IPS-NIHi7 (cell line): ENCODE data around the gene SUGCT.
"Not testable (repeated sequence)": the region's sequence is repeated elsewhere in the genome, so short reads cannot be mapped to it uniquely, and the experiment has no call there.

Source experiments
- DNase-seq: peaks from one replicate; pipeline ENCODE4 v3.0.0; 2012; ENCODE audit warnings: mixed read lengths; ENCODE audit errors: extremely low spot score

Gene SUGCT

DNA sequence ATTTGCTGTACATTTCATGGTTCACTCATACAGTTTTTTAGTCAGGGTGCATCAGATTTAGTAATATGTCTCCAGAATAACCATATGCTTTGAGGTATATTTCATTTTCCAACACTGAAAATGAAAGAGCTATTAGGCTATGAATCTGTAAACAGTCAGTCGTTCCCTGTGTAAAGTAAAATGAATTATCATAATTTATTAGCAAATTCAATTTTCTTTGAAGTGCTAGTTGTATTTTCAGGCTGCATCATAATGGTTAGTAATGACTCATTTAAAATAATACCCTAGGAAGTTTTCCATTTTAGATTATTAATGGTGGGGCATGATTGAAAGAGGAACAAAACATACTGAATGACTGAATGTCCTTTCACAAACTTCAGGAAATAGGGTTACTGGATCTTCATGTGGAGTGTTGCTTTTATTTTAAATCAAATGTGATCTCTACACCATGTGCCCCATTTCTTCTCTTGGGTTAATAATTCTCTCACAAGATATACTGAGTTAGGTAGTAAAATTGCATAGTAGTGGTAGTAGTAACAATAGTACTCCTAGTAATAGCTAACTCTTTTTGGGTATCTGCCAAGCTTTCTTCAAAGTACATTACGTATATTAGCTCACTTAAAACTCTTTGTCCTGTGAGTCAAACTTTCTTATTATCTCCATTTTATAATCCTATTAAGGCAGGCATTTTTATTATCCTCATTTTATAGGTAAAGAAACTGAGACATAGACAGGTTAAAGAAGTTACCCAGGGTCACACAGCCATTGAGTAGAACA, 476.5 kb downstream of the SUGCT start:
- no peak for DNase-seq

DNA sequence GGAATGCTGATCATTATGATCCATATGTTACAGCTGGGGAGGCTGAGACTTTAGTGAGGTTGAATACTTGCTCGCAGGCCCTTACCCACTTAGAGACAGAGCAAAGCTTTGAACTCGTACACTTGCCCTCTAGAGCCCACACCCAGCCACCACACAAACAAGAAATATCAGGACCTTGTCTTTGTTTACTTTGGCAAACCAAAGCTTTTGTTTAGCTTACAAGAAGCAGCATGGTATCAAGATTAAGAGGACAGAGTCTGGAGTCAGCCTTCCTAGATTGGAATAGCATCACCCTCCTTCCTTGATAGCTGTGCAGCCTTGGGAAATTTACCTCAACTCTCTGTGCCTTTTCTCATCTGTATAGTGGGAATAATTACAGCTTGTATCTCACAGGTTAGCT, 477.5 kb downstream of the SUGCT start:
- DNase-seq: no peak

GRCh38 chr7:40619647-40620046, 484.8 kb downstream of the SUGCT start:
- no peak for DNase-seq

GRCh38 chr7:40621592-40621998, 486.8 kb downstream of the SUGCT start:
- no peak for DNase-seq

GRCh38 chr7:40622941-40623501, 488.2 kb downstream of the SUGCT start:
- no peak for DNase-seq

GRCh38 chr7:40623863-40624262, 489.1 kb downstream of the SUGCT start:
- no peak for DNase-seq

DNA sequence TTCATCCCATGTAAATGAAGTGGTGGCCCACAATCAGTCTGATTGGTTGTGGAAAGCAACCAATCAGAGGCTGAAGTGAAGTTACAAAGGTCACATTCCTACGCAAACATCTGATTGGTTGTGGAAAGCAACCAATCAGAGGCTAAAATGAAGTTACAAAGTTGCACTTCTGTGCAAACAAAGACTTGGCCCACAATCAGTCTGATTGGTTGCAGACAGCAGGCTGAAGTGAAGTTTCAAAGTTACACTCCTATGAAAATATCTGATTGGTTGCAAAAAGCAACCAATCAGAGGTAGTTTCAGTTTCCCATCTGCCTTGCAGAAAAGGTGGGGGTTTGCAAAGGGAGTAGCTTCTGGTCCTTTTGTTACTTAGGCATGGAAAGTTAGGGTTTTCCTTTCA, 492.6 kb downstream of the SUGCT start:
- DNase-seq: not testable (repeated sequence)

DNA sequence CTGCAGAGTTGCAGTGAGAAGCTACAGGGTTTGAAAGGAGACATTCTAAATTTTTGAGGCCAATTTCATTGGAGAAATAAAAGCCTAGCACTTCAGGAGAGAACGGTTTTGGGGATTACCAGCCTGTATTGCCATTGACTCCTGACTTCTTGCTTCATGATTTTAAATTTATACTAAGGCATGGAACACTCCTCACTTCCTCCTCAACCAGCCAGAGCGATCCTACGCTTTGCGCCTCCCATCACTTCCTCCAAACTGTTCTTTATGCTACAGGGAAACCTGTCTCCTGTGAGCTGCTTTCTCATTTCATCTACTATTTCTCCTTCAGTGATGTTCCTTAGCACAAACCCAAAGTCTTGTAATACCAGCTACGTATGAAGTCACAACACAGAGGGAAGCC, 495.1 kb downstream of the SUGCT start:
- no peak for DNase-seq

- no peak for DNase-seq
Measured at GRCh38 chr7:40634118-40634517, 499.3 kb downstream of the SUGCT start.

GRCh38 chr7:40638545-40639320, 503.9 kb downstream of the SUGCT start:
- no peak for DNase-seq

- DNase-seq: no peak
Measured at GRCh38 chr7:40640566-40640965, 505.8 kb downstream of the SUGCT start.

DNA sequence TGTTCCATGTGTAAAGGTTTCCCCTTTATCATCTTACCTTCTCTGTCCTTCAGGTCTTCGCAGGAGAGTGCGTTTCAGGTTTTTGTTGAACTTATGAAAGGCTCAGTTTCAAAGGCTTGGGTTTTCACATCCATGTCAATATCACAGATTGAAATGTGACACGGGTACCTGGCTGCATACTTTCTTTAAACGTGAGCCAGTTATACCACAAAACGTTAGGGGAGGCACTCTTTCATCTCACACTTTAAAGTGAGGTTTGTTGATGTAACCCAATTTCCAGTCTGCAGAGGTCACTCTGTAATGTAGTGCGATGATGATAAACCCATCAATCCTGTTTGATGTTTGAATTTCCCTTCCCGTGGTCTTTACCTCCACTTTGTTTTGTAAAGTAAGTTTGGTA, 506.9 kb downstream of the SUGCT start:
- DNase-seq: no peak

- DNase-seq: peak; percentile 12
Measured at GRCh38 chr7:40643664-40644063, 508.9 kb downstream of the SUGCT start.

- DNase-seq: no peak
Measured at GRCh38 chr7:40644454-40645188, 509.8 kb downstream of the SUGCT start.

DNA sequence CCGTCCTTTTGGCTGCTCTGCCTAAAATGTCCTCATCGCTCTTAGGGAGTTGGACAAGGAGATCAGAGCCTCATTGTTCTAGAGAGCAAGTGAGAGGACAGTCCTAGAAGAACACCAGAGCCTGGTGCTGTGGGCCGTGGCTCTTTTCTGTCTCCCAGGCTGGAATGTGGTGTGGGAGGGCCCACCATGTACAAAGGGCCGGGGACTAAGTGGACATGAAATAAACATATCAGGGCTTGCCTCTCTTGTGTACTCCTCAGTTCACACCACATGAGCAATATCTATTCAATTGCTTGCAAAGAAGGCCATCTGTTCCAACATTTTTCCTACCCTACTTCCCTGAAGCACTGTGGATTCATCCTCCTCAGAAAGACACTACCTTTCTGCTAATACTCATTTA, 510.4 kb downstream of the SUGCT start:
- DNase-seq: no peak

GRCh38 chr7:40646717-40647116, 511.9 kb downstream of the SUGCT start:
- no peak for DNase-seq

- DNase-seq: no peak
Measured at GRCh38 chr7:40647719-40648118, 512.9 kb downstream of the SUGCT start.

DNA sequence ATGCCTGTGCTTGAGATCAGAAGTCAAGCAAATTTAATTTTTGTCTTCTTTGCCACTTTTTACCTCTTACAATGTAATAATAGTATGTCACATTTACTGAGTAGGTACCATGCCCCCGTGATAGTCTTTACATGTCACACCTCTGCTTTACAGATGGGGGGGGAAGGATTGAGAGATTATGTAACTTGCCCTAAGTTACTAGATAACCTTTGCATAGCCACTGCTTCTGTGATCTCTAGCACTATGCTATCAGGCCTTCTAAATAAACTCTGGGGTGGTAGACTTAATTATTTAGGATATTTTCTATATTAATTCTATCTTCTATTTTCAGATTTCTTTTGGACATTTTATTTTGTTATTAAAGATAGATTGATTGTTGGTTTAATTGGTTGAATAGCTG, 514.4 kb downstream of the SUGCT start:
- no peak for DNase-seq

- not testable (repeated sequence) for DNase-seq
Measured at GRCh38 chr7:40650903-40651302, 516.1 kb downstream of the SUGCT start.

DNA sequence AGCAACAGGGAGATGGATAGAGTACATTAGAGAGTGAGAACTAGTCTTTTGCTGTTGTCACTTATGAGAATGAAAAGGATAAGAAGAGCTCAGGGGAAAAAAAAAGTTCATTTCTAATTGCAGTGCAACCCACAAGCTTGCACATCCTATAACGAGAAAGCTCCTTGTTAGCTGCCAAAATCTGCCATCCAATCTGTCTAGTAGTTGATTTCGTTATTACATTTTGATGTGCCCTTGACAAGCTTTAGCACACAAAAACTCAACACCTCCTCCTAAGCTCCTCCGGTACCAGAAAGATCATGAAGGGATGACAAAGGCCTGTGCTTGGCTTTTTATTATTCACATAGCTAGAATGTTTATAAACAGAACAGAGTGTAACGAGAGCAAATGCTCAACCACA, 519.4 kb downstream of the SUGCT start:
- DNase-seq: no peak

- DNase-seq: no peak
Measured at GRCh38 chr7:40655426-40655825, 520.6 kb downstream of the SUGCT start.

DNA sequence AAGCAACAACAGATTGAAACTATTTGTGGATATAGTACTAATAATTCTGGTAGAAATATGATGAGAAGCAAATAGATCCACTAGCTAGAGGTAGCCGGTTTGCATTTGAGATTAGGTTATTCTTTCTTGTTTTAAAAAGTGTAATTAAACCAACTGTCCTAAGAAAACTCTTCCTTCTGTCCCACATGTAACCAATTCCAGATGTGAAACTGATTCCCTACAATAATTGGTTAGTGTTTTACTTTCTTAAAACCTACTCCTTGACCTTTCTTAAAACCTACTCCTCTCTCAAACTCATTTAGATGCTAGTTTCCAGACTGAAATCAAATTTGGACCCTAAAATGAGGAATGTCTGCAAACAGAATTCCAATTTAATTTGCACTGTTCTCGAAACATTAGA, 521.5 kb downstream of the SUGCT start:
- DNase-seq: no peak
